Measurements from ENCODE around the gene OSBPL5. TPM values are rescaled to one million over a fixed set of nuclear protein-coding genes. Genes with fewer than 3 reads are reported as not detected.

The OSBPL5 gene
- total RNA-seq, 2 donors from 2014 or later = 61.2 to 84.0 TPM

DNA sequence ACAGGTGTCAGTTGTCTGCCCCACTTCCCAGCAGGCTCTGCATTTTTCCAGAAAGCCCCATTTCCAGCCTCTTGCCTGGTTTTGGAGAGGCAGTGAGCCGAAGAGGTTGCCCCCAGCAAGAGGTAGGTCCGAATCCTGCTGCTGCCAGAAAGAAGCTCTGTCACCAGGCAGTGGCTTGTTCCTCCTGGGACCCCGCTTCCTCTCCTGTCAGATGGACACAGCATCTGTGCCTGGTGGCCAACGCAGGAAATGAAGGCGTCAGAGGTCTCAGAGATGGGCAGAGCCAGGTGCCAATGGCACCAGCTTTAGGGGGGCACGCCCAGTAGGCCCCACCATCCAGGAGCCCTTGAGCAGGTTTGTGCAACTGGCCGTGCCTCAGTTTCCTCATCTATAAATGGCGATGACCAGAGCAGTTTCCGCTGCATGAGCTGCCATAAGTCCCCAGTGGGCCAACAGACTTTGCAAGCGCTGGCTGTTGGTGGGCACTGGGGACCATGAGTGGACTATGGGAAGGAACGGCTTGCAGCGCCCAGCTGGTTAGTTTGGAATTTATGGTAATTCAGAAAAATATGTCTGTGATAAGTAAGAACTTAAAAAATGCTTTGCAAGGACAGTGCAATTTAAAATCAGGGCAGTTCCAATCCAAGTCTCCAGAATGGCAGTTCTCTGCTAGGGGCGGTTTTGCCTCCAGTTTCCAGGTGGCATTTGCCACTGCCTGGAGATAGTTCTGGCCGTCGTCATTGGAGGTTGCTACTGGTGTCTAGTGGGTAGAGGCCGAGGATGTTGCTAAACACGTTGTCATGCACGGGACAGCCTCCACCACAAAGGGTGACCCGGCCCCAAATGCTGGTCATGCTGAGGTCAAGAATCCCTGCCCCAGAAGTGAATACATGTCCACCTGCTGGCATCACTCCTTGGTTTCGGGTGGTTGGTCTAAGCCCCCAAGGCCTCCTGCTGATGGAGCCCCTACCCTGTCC lies 2.3 kb upstream of the OSBPL5 start:
- intact Hi-C loops (cut with DNase I) = no loop called here

DNA sequence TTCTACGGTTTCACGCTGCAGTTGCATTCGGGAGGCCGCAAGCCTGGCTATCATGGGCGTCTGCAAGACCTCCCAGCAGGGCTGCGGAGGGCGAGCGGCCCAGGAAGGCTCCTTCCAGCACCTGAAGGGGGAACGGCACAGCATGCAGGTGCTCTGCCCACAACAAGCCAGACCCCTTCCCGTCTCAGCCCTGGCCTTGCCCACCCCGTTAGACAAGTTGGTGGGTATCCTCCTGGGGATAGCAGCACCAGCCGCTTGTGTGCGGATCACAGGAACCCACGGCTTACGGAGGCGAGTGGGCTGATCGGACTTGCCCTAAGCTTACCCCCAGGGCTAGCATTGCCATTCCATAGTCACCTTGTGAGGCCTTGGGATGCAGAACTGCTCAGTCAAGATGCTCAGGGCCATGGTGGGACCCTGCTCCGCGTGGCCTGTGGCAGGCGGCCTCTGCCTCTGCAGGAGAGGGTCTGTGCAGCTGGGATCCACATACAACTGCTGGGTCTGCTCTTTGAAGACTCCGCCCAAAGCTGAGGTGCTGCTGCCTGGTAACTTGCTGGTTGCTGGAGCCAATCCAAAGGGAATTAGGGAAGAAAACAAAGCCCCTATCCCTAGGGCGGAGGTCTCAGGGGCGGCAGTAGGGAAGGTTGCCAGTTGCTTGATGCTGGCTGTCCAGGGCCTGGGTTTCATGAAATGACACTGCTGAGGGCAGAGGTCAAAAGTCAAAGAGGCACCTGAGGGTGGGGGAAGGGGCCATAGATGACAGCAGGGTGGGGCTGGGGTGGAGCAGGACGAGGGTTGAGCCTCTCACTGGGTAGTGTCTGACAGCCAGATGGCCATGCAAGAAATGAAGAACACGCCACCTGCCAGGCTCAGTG lies 1.4 kb upstream of the OSBPL5 start:
- intact Hi-C loops (cut with DNase I) = no loop called here
- peak; percentile 64 for DNase-seq (ENCODE audit: low spot score)

More for the DNA sequence above, 2.3 kb upstream of the OSBPL5 start:
- DNase-seq (ENCODE audit: low spot score) = peak; percentile 37

DNA sequence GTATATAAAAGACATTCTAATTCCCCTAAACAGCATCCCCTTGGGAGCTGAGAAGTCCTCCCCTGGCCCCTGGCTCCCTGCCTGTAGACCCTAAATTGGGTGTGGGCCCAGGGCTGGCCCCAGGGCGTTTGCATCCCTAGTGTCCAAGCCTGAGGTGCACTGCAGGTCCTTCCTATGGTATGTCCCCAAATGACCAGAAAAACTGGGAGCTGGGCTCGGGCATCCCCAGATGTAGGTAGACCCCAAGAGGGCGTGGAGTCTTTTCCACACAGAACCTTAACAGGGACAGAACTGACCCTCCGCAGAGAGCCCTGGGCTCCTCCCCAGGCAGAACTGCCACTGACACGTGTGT lies 782 bp upstream of the OSBPL5 start:
- DNase-seq (ENCODE audit: low spot score) = peak; percentile 78
- intact Hi-C loops (cut with DNase I) = no loop called here

DNA sequence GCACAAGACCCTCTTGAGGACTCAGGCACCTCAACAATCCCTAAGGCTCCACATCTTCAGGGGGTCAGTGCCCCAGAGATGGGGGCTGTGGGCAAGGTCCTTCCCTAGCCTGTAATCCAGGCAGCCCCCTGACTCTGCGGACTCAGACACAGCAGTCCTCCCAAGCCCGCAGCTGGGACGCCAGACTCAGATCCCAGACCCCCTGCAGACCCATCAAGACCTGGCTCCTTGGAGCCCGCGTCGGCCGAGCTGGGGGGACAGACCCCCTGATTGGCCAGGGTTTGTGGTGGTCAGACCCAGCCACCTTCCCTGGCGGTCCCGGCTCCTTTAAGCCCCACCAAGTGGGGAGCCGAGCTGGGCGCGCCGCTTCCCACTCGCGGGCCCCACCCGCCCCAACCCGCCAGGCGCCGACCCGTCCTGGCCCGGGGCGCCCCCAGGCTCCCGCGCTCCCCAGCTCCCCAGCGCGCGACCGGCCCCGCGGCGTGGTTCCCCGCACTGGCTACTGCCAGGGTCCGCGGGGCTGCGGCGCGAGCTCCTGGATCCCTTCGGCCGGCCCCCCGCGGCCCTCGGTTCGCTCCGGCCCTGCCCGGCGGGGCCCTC lies 458 bp downstream of the OSBPL5 start:
- intact Hi-C loops (cut with DNase I) = no loop called here
- peak; percentile 80 for DNase-seq (ENCODE audit: low spot score)

DNA sequence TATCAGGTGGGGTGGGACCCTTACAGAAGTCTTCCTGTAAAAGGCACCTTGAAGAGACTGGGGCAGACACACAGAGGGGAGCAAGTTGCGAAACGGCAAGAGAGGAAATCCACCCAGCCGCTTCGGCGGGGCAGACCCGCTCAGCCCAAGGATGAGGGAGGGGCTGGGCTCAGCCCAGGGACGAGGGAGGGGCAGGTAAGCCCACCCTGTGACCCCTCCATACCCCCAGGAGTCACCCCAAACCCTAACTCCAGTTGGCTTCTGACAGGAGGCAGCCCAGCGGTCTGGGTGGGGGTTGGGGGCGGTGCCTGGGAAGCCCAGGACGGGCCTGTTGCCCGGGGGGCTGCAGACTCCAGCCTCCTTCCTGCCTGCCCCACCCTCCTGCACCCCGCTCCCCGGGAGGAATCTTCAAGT lies 965 bp downstream of the OSBPL5 start:
- DNase-seq (ENCODE audit: low spot score) = peak; percentile 70

DNA sequence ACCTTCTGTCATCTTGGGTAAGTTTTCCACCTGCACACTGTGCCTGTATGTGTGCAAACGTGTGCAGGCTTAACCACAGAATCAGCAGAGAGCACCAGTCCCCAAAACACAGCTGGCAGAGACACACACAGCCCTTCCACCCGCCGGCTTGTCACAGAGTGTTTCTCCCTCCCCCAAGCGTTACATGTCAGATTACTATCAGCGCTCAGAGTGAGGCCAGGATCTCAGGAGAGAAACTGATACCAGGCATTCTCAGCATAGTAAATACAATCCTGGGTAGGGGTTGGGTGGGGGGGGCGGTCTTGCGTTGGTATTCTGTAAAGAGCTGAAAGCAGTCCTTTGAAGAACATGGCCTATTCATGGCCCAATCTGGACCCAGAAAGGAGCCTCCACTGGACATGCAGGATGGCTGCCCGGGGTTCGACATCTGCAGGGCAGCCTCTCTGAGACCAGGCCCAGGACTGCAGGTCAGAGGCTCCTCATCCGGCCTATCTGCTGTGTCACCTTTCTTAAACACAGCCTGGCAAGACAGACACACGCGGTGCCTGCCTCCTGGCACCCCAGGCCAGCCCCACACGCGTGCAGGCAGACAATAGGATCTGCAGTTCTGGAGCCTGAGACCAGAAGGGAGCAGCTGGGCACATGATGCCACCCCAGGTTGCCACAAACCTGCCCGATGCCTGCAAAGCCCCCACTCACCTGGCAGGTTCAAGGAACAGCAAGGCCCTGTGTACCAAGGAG lies 1.7 kb downstream of the OSBPL5 start:
- intact Hi-C loops (cut with DNase I) = no loop called here
- peak; percentile 79 for DNase-seq (ENCODE audit: low spot score)

More for the DNA sequence above, 965 bp downstream of the OSBPL5 start:
- intact Hi-C loops (cut with DNase I) = no loop called here

DNA sequence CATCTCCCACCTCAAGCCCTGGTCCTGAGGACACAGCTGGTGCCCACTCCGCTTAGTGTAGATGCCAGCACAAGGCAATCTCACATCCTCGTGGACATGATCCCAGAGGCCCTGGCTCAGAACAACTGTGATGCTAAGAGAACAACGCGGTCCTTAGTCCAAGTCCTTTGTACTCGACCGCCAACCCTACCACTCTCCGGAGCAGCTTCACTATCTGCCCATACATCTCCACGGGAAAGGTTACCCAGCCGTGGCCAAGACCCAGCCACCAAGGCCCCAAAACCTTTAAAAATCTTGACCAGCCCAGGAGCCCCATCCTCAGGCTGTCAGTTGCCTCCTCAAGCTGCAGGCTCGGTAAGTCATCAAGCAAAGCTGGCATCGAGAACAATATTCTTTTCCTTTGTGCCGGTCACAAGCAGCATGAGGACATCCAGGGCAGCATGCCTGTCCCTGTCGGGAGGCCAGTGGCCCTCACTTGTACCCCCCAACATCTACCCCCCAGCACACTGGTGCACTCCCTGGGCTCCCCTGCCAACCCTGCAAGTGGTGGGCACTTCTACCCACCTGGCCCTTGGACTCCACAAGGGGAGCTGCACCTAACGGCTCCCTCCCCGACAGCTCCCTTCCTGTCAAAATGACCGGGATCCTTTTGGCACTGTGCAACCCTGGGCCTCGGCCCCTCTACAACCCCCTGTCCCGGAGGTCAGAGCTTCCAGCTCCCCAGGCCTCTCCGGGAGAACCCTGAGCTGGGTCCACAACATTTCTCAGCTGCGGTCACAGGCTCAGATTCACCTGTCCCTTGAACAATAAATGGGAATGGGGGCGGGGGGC lies 2.5 kb downstream of the OSBPL5 start:
- intact Hi-C loops (cut with DNase I) = no loop called here
- DNase-seq (ENCODE audit: low spot score) = peak; percentile 65

DNA sequence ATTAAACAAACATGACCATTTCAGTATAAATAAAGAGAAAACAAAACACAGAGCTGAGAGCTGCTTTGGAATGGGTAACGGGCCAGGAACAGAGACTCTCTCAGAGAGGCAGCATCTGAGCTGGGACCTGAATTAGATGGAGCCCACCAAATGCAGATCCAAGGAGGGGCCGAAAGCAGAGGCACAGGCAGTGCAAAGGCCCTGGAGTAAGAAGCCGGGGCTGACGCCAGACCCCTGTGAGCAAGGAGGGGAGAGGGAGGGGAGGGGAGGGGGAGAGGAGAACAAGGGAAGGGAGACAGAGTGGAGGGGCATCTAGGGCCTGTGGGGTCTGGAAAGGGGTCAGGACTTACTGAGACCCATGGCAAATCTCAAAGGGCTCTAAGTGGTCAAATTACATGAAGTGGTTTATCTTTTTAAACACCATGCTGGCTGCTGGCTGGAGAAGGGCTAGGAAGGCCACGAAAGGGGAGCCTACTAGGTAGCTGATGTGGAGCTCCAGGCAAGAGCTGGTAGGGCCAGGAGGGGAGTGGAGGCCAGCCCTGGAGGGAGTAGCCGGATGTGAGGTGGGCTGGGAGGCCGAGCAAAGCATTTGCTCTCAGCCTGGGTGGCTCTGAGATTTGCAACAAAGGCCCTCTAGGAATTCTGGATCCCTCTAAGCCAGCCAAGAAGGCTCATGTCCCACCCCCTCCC lies 3.2 kb downstream of the OSBPL5 start:
- intact Hi-C loops (cut with DNase I) = no loop called here
- peak; percentile 59 for DNase-seq (ENCODE audit: low spot score)

DNA sequence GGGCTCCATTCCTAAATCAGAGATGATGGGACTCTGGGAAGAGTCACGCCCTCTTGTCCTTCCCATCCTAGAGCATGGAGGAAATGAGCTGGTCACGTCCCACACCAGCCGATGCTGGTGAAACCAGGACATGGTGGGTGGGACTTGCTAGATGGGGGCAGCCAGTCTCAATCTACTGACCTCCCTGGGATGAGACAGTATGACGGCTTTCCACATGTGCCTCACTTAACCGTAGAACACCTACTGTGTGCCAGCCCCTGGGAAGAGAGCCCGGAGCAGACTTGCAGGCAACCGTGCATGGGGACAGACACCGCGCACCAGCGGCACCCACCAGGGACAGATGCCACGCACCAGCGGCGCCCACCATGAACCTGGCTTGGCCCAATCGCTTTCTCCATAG lies 3.8 kb downstream of the OSBPL5 start:
- intact Hi-C loops (cut with DNase I) = no loop called here
- DNase-seq (ENCODE audit: low spot score) = peak; percentile 80

DNA sequence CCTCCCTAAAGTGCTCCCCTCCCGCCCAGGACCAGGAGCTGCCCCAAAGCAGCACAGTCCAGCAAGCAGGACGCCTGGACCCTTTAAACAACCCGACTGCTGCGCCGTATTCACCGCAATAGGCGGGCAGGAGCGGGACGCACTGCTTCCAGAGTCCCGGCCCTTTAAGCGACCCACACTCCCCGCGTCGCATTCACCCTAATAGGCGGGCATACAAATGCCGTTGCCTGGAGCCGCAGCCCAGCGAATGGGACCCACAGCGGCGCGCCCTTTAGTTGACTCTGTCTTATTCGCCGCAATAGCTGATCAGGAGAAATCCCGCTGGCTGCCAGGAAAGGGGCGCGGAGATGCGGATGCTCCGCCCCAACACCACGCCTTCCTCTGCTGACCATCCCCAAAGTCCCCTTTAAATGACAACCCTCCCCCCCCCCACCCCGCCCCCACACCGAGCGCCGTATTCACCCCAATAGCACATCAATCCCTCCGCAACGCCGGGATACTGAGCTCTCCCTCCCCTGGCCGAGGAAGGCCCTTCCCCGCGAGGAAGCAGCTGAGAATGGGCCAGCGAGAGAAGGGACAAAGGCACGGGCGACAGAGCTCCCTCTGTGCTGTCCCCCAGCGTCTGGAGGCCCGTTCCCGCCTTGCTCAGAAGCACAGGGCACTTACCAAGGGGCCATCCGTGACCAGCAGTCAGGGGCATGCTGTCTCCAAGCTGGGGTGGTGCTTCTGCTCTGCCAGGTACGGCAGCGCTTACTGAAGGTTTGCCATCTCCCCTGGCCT lies 4.7 kb downstream of the OSBPL5 start:
- intact Hi-C loops (cut with DNase I) = no loop called here
- DNase-seq (ENCODE audit: low spot score) = peak; percentile 98

DNA sequence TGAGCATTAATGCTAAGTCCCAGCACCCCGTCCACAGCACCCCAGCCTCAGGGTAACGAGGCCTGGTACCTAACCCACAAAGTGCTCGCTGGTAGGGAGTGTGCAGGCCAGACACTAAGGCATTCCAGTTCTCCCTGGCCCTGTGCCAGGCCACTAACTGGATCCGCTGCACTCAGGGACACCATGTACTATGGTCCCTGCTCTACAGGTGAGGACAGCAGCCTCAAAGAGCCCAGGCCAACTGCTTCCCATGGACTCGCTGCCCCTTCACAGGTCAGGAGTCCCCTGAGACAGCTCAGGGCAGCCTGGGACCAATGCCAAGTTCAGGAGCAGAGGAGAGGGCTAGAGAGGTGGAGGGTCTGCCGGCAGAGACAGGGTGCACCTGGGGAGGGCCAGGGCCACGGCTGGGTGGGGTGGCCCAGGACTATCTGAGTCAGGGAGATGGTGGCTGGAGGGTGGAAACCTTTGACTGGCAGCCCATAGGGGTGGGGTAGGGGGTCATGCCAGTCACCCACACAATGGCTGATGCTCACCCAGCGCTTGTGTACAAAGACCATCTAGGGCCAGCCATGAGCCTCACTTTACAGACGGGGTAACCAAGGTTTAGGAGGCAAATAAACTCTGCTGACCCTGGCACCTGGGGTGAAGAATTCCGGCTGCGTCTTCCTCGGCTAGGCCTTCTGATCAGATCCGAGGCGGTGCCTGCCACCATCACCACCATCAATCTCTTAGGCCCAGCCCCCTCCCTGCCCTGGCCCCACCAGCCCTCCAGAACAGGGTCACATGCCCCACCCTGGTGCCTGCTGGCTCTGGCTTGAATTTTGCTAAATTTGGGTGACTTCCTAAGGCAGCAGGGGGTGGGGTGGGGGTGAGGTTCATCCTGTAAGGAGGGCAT lies 5.6 kb downstream of the OSBPL5 start:
- peak; percentile 86 for DNase-seq (ENCODE audit: low spot score)
- intact Hi-C loops (cut with DNase I) = no loop called here

DNA sequence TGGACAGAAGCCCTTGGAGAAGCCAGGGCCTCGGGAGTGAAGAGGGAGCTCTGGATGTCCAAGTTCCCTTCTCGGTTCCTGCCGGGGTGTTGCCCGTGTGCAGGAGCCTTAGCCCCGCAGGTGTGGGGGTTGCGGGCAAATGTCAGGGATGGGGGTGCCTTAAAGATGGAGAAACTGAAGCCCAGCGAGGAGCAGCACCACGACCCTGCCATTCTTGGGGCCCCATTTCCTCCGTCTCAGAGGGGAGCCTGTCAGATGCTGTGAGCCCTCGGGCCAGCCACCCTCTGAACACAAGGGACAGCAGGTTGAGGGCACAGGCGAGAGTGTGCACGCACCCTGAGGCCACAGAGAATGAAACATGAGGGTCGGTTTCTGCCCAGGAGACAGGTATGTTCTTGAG lies 6.3 kb downstream of the OSBPL5 start:
- intact Hi-C loops (cut with DNase I) = no loop called here
- DNase-seq (ENCODE audit: low spot score) = peak; percentile 52

DNA sequence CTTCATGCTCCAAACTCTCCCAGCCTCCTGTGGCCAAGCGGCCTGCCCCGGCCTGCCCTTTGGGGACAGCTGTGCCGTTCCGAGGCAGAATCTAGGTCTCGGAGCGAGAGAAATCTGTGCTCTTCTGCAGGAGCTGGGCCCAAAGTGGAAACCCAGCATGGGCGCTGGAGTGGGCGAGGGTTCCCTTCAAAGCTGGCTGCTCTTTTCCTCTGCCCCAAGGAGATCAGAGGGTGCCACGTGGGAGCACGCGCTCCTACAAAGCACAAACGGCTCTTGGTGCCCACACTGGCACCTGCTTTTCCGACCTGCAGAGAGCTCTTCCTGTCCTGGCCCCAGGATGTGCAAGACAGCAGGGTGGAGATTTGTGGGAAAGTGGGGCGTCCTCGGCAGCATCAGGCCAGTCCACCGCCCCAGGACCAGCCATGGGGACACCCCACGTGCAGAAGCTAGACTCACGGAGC lies 6.9 kb downstream of the OSBPL5 start:
- intact Hi-C loops (cut with DNase I) = no loop called here

DNA sequence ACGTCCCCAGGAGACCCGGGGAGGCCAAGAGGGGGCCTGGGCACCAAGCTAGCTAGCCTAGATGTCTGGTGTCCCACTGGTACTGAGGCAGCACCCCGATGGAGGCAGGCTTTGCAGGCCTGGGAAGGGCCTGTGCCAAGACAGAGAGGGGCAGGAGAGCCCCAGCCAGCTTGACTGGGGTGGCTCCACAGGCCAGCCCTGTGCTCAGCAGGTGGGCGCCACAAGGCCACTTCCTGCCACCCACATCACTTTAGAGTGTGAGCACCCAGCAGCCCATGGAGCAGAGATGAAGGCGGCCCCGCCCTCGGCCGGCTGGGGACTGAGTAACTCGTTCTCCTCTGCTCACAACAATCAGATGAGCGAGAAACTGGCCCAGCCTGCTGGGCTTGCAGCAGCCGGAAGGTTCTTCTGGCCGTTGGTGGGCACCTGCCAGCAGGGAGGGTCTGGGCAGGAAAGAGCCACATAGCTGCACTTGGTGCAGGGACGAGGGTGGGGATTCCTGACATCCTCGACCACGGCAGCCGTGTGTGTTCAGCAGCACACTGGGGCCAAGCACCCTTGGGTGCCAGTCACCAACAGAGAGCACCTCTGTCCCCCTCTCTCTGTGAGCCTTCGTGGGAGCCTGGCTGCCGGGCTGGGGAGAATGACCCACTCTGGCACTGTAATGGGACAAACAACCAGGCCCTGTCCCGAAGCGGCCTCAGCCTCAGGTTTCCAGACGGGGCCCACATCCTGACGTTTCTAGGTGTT lies 7.6 kb downstream of the OSBPL5 start:
- peak; percentile 81 for DNase-seq (ENCODE audit: low spot score)
- intact Hi-C loops (cut with DNase I) = no loop called here

More for the DNA sequence above, 6.9 kb downstream of the OSBPL5 start:
- peak; percentile 61 for DNase-seq (ENCODE audit: low spot score)

DNA sequence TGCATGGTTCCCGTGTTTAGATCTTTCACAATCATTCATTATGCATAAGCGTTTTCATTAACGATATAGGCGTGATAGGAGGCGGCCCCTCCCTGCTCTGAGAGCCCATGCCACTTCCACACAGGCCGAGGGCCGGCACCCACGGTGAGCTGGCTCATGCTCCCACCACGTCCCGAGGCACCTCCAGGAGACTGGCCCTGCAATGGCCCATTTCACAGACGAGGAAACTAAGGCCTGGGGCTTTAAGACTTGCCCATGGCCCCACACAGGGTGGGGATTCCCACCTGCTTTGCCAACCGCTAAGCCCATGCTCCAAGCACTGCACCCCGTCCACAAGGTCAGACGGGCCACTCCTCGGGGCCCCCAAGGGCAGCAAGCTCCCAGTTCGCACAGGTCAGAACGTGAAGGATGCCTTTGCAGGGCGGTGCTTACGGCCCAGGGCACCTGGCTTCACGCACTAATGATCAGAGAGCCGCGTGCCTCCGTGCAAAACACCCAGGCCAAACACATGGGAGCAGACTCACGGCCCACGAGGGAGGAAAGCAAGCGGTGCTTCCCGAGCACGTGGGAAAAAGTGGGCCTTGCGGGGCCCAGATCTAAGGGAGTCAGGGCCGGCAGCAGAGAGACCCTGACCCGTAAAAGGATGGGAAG lies 8.3 kb downstream of the OSBPL5 start:
- peak; percentile 81 for DNase-seq (ENCODE audit: low spot score)
- intact Hi-C loops (cut with DNase I) = no loop called here

All from posterior vena cava (tissue), 2 donors.